ENCODE results near the gene TNFAIP8L2.
A peak's percentile ranks its signal among the peaks of the same experiment; 100 is the strongest.

TNFAIP8L2 gene

DNA sequence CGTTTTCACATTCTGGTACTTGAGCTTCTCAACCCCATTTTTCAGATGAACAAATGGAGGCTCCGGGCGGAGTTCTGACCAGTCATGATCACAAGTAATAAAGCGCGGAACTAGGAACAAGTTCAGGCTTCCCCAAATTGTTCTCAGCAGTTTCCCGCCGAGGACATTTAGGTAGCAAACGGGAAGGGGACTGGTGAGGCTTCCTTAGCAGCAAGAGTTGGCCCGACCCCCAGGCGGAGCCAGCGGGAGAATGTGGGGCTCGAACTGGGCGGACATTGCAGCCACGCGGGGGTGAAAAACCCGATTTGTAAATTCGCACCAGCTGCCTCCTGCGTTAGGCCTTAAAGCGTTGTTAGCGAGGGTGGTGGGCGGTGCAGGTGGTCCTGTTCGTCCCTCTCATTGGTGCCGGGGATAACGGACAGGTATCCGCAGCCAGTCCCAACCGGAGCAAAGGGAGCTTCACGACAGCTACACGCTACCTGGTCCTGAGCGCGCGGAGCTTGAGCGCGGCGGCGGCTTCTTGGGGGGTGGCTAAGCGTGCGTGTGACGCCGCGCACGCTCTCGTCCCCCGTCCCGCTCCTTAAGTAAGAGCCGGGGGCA is 25.4 kb upstream of the TNFAIP8L2 start:
- H3K4me3 ChIP-seq (ENCODE audit: low read depth, low read length), result peak overlapping the region; percentile 29
- TF ChIP-seq, protein P1, sequence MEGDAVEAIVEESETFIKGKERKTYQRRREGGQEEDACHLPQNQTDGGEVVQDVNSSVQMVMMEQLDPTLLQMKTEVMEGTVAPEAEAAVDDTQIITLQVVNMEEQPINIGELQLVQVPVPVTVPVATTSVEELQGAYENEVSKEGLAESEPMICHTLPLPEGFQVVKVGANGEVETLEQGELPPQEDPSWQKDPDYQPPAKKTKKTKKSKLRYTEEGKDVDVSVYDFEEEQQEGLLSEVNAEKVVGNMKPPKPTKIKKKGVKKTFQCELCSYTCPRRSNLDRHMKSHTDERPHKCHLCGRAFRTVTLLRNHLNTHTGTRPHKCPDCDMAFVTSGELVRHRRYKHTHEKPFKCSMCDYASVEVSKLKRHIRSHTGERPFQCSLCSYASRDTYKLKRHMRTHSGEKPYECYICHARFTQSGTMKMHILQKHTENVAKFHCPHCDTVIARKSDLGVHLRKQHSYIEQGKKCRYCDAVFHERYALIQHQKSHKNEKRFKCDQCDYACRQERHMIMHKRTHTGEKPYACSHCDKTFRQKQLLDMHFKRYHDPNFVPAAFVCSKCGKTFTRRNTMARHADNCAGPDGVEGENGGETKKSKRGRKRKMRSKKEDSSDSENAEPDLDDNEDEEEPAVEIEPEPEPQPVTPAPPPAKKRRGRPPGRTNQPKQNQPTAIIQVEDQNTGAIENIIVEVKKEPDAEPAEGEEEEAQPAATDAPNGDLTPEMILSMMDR (IDR thresholded peaks at IDR 0.05; ENCODE audit: low read depth, low read length), result no peak
- in situ Hi-C loops (cut with HindIII; ENCODE audit: low sequenced_read_pairs), result no loop called here
- DNase-seq (ENCODE audit: low read depth, low spot score), result peak; percentile 88

DNA sequence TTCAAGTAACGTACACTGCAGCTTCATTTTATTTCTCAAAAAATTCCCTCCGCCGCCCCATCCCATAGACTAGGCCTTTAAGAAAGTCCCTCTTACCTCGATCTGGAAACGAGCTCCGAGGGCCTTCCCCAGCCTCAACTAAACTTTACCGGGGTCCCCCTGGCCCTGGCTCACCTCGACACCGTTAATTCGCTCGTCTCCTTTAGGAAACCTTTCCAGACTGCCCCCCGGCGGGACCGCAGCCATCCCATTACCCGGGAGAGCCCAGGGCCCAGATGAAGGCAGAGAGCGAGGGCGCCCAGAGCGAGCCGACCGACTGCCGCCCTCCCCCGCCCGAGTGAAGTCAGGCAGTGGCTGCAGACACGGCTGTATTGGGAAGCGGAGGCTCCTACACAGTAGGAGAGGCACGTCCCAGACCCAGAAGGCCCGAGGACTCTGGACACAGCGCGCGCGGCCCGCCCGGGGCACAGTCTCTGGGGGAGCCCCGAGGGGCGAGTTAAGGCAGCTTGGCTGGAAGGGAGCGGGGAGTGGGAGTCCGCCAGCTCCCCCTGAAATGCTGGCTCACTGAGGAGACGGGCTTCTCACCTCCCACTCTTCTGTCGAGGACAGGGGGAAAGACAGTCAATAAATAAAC is 24.6 kb upstream of the TNFAIP8L2 start:
- TF ChIP-seq, protein P1 (IDR thresholded peaks at IDR 0.05; ENCODE audit: low read depth, low read length), result no peak
- in situ Hi-C loops (cut with HindIII; ENCODE audit: low sequenced_read_pairs), result no loop called here
- peak overlapping the region; percentile 29 for H3K4me3 ChIP-seq (ENCODE audit: low read depth, low read length)
- peak; percentile 9 for DNase-seq (ENCODE audit: low read depth, low spot score)

DNA sequence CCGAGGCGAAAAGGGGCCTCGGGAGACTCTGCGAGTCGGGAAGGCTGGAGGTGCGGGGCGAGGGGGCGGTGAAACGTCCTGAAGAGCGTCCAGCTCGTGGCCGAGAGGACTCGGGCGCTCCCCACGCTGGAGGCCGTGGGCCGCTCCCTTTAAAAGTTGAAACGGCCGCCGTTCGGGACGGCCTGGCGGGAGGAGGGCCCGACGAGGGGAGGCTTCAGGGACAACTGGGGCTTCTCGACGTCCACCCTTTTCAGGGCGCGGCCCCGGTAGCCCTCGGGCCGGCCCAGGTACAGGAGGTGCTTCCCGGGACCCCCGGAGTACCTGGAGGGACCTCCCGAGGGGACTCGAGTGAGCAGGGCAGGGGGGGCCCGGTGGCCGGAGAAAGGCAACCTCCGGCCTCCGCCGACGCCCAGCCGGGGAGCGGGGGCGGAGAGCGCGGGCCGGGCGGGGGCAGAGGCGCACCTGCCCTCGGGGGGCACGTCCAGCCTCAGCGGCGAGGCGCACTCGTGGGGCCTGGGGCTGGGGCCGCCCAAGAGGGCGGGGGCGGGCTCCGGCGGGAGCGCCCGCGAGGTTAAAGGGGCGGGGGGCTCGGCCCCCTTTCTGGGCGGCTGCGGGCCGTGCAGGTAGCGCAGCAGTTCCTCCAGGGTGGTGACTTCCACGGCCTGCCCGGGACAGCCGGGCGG is 24.0 kb upstream of the TNFAIP8L2 start:
- H3K4me3 ChIP-seq (ENCODE audit: low read depth, low read length), result no peak overlapping the region
- DNase-seq (ENCODE audit: low read depth, low spot score), result no peak
- in situ Hi-C loops (cut with HindIII; ENCODE audit: low sequenced_read_pairs), result no loop called here
- TF ChIP-seq, protein P1 (IDR thresholded peaks at IDR 0.05; ENCODE audit: low read depth, low read length), result no peak

DNA sequence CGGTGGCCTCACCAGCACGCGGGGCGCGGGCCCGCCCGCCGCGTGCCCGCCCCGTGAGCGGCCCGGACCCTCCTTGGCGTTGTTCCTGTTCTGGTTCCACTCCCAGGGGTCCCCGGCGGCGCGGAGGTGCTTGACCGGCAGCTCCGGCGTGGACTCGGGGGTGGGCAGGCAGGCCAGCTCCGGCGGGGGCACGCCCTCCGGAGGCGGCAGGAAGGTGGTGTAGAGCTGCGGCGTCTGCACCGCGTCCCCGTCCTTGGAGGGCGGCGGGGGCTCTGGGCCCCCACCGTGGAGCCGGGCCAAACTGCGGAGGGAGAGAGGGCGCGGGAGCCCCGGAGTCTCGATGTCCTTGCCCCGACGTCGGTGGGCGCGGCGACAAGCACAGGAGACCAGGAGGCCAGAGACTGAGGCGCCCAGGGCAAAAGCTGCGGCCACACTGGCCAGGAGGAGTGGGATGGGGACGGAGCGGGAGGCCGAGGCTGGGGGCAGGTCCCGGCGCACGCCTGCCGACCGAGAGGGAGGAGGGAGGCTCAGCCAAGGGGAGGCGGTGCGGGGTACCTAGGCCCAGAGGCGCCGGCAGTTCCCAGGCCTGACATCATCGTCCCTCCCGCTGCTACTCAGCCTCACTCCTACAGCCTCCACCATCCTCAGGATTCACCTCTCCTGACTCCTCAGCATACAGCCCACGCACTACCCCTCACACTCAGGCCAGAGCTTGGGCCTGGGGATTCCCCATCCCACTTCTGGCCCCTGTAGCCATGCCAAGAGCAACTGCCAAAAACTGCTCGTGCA is 23.2 kb upstream of the TNFAIP8L2 start:
- TF ChIP-seq, protein P1 (IDR thresholded peaks at IDR 0.05; ENCODE audit: low read depth, low read length), result no peak
- in situ Hi-C loops (cut with HindIII; ENCODE audit: low sequenced_read_pairs), result no loop called here
- no peak for DNase-seq (ENCODE audit: low read depth, low spot score)
- no peak overlapping the region for H3K4me3 ChIP-seq (ENCODE audit: low read depth, low read length)

DNA sequence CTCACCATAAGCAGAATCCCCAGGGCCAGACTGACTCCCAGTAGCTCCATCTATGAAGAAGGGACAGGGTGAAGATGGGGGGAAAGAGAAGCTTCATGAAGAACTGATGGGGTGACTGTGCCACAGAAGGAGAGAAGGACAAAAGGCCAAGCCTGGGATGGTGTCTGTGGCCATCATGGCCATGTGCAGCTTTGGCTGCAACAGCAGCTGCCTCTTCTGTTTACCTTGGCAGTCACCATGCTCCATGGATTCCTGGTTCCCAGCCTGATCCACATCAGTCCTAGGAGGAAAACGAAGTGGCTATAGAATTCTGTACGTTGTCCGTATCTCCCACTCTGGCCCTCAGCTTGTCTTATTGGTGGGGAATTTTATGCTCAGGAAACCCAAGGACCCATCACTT is 22.1 kb upstream of the TNFAIP8L2 start:
- no peak overlapping the region for H3K4me3 ChIP-seq (ENCODE audit: low read depth, low read length)
- DNase-seq (ENCODE audit: low read depth, low spot score), result no peak
- in situ Hi-C loops (cut with HindIII; ENCODE audit: low sequenced_read_pairs), result no loop called here
- TF ChIP-seq, protein P1 (IDR thresholded peaks at IDR 0.05; ENCODE audit: low read depth, low read length), result no peak

DNA sequence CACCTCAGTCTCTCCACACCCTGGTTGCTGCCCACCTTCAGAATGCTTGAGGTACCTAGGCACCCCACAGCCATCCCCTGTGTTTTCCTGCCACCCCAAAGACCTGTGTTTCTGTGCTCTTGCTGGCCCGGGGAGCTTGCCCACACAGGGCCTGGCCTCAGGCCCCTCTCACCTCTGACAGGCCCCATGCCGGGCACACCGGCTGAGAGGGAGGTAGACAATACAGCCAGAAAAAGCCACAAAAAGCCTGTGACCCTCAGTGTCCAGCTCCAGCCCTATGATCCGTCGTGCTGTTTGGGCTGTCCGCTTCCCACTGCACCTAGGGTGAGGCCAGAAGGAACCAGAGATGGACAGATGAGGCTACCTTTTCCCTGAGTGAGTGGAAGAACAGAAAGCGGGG is 21.5 kb upstream of the TNFAIP8L2 start:
- TF ChIP-seq, protein P1 (IDR thresholded peaks at IDR 0.05; ENCODE audit: low read depth, low read length), result no peak
- H3K4me3 ChIP-seq (ENCODE audit: low read depth, low read length), result no peak overlapping the region
- in situ Hi-C loops (cut with HindIII; ENCODE audit: low sequenced_read_pairs), result no loop called here
- DNase-seq (ENCODE audit: low read depth, low spot score), result no peak

Measured in astrocyte of the spinal cord (primary cell).